Inferior parietal cortex (tissue), 1 donor: ENCODE data around the gene TEX12.
A peak's percentile ranks its signal among the peaks of the same experiment; 100 is the strongest.
"Not testable (repeated sequence)": the region's sequence is repeated elsewhere in the genome, so short reads cannot be mapped to it uniquely, and the experiment has no call there.

Experiments
- DNase-seq: peaks from one replicate; pipeline ENCODE4 v3.0.0-alpha.2; 2016; ENCODE audit errors: extremely low spot score

Gene TEX12

DNA sequence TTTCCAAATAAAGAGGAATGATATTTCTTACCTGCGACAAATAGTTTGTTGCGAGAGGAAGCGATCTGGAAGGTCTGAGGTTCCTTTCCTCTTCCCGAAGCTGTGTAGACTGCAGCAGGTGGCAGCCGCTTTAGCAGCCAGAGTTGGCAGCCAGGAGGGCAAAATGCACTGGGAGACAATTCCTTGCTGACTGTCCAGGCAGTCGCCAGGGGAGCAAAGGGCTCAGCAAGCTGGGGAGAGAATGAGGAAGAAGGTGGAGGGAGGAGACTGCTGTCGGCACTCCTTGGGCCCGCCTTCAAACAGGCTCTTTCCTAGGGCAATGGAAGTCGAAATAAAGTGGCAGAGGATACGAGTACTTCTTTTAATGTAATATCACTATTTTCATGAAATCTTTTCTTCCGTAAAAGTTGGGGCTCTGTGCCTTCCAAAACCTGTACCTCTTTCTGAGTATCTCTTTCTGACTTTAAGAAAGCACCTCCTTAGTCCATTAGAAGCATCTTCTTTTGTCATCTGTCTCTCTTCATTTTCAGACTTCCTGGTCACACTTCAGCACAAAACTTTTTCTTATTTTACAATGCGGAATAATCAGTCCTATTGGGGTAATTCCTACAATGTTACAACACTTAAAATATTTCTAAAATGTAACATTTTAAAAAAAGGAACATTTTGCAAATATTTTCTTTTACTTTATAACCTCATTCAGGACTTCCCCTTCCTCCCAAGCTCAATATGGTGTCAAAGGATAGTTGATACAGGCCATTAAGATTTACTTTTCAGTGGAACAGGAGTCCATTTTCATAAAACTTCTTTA, 3.1 kb upstream of the TEX12 start, which contains the start of gene IL18:
Gene IL18 (minus strand): TSS at position 220 of the 811 bp plus-strand sequence. CDS start 9,041 bp downstream, outside the sequence.
- DNase-seq = no peak

DNA sequence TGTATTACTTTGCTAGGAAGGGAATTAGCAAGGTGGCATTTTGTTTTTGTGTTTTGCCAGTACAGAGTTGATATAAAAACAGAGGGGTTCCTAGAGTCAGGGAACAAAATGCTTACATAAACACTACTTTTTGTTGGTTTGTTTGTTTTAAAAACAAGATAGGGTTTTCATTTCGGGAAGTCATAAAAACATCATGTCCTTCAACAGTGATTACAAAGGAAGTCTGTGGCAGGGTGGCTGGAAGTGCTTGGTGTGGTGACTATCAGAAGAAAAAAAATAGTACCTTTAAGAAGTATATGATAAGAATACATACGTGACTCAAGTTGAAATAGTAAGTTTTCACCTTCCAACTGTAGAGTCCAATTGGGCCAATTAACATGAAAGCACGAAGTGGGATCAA, 2.1 kb upstream of the TEX12 start:
- no peak for DNase-seq

- DNase-seq = no peak
These were observed 610 bp upstream of the TEX12 start for GRCh38 chr11:112166562-112166961.

- no peak for DNase-seq
These were observed 5.3 kb downstream of the TEX12 start for GRCh38 chr11:112172362-112172994.

- DNase-seq = no peak
These were observed 6.0 kb downstream of the TEX12 start for GRCh38 chr11:112173152-112173551.

DNA sequence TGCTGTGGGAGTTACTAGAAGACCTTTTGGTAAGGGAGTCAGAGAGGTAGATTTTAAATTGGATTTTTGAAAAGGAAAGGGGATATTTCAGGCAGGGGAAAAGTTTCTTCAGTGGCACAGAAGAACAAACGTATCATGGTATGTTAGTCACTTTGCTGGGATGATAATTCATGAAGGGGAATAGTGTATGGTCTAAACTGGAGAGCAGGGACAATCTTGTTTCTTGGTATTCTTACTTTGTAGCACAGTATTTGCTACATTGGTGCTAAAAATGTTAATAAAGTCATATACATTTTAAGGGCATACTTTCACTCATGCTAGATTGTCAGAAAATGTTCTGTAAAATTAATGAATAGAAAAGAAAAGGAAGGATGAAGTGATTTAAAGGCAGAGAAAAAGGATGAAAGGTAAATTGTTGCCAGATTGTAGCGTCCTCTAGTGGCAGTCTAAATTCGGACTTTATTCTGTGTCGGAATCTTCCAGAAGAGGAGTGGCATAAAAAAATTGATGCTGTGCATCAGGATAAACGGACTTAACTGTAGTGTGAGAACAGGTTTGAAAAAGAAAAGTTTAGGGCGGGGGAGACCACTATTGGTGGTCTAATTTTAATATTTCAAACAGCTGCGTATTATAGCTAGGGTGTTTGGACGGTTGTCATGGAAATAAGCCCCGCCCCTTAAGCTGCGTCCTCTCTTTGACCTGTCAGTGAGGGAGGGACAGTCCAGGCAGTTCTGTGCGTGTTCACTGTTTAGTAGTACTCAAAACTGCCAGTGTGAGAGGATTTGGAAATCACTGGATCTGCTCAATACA, 7.8 kb downstream of the TEX12 start, which contains the start of gene BCO2:
Gene BCO2 (plus strand): TSS at position 724 of the 810 bp plus-strand sequence. CDS start 90 bp downstream, outside the sequence.
- DNase-seq = peak; percentile 90

DNA sequence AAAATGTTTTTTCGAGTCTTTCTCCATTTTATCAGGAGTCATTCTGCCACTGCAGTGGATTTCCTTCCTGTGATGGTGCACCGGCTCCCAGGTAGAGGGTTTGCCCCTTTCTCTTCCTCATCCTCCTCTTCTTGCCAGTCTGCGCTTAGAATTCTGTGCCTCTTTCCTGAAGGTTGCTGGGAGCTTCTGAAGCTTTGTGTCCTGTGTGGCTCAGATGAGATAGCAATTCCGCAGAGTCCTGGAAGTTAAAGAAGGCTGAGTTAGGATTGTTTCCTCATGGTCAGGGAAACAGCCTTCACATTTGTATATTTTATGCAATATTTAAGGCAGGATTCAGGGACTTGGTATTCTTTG, 8.4 kb downstream of the TEX12 start:
- peak; percentile 56 for DNase-seq

DNA sequence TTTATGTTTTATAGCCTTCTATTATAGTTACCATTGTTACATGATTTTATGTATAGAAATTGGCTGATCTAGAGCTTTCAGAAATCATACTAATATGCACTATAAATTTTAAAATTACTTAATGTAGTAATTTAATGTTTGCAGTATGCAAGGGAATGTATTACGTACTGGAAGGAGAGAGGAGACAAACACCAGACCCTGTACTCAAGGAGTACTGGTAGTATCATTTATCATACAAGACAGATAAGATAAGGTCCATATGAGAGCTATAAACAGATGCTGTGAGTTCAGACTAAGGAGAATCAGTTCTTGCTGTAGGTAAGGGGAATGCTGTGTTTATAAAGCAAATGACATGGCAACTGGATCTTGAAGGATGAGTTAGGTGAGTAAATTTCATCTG, 8.9 kb downstream of the TEX12 start:
- no peak for DNase-seq

GRCh38 chr11:112177589-112177988, 10.4 kb downstream of the TEX12 start:
- DNase-seq = no peak

GRCh38 chr11:112178428-112178827, 11.3 kb downstream of the TEX12 start:
- DNase-seq = no peak

DNA sequence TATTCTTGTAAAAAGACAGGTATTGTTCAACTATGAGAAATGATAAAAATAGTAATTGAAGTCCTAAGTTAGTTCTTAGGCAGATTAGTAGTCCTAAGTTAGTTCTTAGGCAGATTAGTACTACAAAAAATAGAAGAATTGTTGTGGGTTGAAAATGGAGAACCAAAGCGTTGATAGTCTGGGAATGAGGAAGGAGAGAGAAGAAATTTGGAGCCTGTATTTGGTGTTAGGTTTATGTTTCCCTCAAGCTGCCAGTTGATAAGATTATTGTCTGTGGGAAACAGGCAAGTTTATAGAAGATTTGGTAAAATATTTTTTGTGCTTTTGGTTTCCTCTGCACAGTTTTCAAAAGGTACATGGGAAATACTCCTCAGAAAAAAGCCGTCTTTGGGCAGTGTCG, 11.8 kb downstream of the TEX12 start:
- DNase-seq = no peak

- DNase-seq = no peak
These were observed 12.4 kb downstream of the TEX12 start for GRCh38 chr11:112179601-112180000.

DNA sequence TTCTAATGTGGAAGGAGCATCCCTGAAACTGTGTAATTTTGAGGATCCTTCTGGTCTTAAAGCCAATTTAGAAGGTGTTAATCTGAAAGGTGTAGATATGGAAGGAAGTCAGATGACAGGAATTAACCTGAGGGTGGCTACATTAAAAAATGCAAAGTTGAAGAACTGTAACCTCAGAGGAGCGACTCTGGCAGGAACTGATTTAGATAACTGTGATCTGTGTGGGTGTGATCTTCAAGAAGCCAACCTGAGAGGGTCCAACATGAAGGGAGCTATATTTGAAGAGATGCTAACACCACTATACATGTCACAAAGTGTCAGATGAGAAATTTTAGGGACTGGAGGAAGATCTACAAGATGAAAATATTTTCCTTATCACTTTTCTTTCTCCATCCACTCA, 15.7 kb downstream of the TEX12 start:
- no peak for DNase-seq

DNA sequence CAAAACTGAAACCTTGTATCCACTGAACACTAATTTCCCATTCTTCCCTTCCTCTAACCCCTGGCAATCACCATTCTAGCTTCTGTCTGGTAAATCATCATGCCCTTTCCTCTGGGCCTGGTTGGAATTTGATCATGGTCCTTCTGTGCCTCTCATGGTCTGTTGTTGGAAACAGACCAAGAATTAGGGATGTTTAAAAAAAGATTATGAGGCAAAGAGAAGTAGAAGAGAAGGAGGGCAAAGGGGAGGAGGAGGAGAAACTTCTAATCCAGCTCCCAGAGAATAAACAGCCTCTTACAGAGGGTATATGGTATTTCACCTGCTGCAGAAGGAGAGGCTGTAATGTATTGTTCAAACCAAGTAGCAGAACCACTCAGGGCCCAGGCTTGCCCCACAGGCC, 18.7 kb downstream of the TEX12 start:
- no peak for DNase-seq

DNA sequence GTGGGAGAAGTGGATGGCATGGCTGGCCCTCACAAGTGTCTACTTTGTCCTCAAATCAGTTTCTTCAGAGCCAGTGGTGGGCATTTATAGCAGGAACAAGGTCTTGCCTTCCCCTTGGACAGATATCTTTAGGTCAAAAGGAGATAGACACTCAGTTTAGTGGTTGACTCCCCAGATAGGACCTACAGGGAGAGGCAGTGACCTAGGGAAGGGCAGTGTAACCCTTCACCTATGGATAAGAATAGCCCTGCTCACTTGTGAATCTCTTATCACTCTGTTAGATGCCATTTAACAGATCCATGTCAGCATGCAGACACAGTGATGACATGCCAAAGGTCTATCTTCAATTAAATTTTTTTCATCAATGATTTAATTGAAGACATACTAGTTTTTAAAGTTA, 19.1 kb downstream of the TEX12 start:
- DNase-seq = no peak

- not testable (repeated sequence) for DNase-seq
These were observed 27.9 kb downstream of the TEX12 start for GRCh38 chr11:112195113-112195512.

- DNase-seq = no peak
These were observed 28.8 kb downstream of the TEX12 start for GRCh38 chr11:112195951-112196351.

- DNase-seq = no peak
These were observed 29.4 kb downstream of the TEX12 start for GRCh38 chr11:112196519-112197087.

- not testable (repeated sequence) for DNase-seq
These were observed 31.9 kb downstream of the TEX12 start for GRCh38 chr11:112199101-112199500.

GRCh38 chr11:112200252-112200651, 33.1 kb downstream of the TEX12 start:
- no peak for DNase-seq

- DNase-seq = no peak
These were observed 38.9 kb downstream of the TEX12 start for GRCh38 chr11:112206071-112206470.

GRCh38 chr11:112210890-112211289, 43.7 kb downstream of the TEX12 start:
- no peak for DNase-seq
